ENCODE measurements around the gene OGFOD2. TPM values are rescaled to one million over a fixed set of nuclear protein-coding genes. Genes with fewer than 3 reads are reported as not detected.
"Not testable (repeated sequence)": the region's sequence is repeated elsewhere in the genome, so short reads cannot be mapped to it uniquely, and the experiment has no call there.

OGFOD2 gene
- total RNA-seq: 24.5 TPM

DNA sequence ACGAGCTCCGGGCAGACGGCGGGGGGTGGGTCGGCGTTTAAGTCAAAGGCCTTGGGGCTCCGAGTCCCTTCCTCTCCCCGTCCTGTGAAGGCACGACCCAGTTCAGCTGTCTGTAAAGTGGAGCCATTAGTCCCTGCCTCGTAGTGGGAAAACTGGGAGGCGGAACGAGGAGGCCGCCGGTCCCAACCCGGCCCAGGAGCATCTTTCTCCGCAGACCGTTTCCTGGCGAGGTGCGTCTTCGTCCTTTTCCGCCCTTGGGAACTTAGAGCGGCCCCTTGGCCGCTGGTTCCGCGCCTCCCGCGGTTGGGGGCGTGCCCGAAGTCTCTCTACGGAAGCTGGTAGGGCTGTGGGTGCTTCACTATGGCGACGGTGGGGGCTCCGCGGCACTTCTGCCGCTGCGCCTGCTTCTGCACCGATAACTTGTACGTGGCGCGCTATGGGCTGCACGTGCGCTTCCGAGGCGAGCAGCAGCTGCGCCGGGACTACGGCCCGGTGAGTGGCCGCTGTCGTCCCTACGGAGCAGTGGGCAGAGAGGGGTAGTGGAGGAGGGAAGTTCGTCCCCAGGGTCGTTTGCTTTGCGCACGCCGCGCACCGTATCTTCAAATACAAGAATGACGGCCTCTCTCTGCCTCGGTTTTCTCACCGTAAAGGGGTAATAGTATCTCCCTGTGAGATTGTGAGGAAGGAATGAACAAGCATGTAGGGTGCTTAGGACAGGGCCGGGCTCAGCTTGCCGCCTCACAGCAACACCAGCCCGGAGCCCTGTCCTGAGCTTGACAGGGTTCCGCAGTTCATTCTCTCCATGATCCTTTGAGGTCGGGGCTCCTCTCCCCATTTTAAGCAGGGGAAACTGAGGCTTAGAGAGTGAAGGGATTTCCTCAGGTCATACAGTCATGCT, at the start of gene OGFOD2:
TSS of gene OGFOD2 (plus strand) at position 353 of the 898 bp plus-strand sequence. CDS start at position 361, 8 bp downstream.
- DNase-seq (ENCODE audit: low spot score): peak; percentile 93

- no peak for DNase-seq (ENCODE audit: low spot score)
Observed at GRCh38 chr12:122927756-122928403, 47.2 kb upstream of the OGFOD2 start.

DNA sequence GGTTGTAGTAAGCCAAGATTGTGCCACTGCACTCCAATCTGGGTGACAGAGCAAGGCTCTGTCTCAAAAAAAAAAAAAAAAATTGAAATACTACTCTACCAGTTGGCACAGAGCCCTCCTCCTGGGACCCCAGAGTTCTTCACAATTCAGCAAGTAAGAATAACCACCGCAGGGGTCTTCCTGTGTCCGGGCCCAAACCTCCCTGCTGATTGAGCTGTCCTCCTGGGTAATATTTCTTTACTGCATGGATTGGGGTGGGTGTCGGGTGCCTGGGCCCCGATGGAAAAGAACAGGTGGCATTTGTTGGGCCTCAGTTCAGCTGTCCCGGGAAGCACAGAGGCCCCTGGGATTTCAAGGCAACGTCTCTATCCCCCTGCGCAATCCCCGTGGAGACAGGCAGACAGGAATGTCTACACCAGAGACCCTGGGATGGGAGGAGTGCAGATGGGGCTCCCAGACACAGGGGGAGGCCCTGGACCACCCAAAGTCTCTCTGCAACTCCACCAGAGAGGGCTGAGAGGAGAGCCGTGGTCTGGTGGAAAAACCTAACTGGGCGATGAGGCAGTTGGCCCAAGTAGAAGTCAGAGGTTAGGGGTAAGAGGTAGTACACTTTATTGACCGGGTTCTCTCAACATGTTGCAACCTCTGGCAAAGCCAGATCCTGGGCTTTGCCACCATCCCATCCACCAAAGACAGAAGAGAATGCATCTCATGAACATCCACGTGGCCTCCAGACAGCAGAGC, 46.5 kb upstream of the OGFOD2 start:
- DNase-seq (ENCODE audit: low spot score): no peak

DNA sequence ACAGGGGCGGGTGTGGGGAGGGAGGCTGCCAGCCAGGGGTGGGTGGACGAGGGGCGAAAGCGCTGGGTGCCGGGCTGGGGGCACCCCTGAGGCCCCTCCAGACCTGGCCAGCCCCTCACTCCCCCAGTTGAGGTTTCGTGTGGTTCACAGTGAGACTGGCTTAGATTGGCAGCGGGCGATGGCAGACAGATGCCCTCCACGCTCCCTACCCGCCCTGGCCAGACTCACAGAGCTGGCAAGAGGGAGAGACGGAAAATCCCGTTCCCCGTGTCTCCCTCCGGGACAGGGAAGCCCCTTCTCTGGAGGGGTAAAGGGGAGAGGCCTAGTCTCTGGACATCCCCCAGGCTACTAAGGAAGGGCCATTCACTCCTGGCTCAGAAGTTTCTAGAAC, 45.9 kb upstream of the OGFOD2 start:
- no peak for DNase-seq (ENCODE audit: low spot score)

DNA sequence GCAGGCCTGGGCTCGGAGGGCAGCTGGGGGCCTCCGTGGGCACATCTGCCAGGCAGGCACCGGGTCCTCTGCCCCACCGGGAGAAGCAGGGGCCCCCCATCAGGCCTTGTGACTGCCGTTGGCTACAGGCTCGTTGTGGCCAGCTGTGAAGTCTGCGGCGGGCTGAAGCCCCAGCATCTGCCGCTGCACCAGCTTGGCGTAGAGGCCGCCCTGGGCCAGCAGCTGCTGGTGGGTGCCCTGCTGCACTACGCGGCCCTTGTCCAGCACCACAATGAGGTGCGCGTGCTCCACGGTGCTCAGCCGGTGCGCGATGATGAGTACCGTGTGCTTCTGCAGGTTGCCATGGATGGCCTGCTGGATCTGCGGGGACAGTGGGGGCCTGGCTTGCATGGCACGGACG, 45.2 kb upstream of the OGFOD2 start:
- DNase-seq (ENCODE audit: low spot score): no peak

GRCh38 chr12:122932207-122932606, 42.8 kb upstream of the OGFOD2 start:
- no peak for DNase-seq (ENCODE audit: low spot score)

GRCh38 chr12:122934722-122935121, 40.3 kb upstream of the OGFOD2 start:
- no peak for DNase-seq (ENCODE audit: low spot score)

DNA sequence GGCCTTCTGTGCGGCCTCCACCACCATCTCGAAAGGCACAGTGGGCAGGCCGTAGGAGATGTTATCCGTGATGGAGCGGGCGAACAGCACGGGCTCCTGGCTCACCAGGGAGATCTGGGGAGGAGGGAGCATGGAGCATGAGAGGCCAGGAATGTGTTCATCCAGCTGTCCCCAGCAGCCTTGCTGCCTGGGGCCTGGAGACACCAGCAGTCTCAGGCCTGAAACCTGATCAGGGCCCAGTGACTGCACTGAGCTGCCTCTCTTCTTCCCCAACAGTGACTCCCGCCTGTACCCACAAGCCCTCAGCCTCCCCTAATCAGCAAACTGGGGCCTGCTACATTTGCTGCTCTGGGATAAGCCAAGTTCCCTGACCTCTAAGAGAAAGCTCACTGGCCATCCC, 39.7 kb upstream of the OGFOD2 start:
- no peak for DNase-seq (ENCODE audit: low spot score)

DNA sequence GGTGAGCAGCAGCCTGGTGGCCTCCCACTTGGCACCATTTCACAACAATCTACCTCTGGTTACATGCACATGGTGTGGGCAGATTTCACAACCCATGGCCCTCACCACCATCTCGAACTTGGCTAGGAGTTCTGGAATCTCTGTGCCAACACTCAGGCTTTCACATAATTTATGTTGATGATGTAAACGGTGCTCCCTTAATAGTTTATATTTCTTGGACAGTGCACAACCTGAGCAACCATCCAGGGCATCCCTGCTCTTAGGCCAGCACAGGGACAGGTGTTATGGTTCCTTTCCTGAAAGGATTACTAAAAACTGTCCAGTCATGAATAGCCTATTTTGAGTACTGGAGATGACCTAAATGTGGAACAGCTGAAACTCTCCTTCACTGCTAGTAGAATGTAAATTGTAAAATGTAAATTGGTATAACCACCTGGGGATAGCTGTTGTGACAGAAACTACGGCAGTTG, 37.4 kb upstream of the OGFOD2 start:
- DNase-seq (ENCODE audit: low spot score): no peak

GRCh38 chr12:122939125-122939524, 35.9 kb upstream of the OGFOD2 start:
- no peak for DNase-seq (ENCODE audit: low spot score)

DNA sequence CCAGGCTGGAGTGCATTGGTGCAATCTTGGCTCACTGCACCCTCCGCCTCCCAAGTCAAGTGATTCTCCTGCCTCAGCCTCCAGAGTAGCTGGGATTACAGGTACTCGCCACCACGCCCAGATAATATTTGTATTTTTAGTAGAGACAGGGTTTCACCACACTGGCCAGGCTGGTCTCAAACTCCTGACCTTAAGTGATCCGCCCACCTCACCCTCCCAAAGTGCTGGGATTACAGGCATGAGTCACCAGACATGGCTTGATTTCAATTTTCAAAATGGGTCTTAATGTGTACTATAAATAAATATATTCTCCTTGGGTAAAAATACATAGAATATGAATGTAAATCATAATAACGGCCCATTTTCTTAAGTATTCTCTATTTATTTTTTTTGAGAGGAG, 33.7 kb upstream of the OGFOD2 start:
- DNase-seq (ENCODE audit: low spot score): not testable (repeated sequence)

- no peak for DNase-seq (ENCODE audit: low spot score)
Observed at GRCh38 chr12:122942637-122943036, 32.4 kb upstream of the OGFOD2 start.

DNA sequence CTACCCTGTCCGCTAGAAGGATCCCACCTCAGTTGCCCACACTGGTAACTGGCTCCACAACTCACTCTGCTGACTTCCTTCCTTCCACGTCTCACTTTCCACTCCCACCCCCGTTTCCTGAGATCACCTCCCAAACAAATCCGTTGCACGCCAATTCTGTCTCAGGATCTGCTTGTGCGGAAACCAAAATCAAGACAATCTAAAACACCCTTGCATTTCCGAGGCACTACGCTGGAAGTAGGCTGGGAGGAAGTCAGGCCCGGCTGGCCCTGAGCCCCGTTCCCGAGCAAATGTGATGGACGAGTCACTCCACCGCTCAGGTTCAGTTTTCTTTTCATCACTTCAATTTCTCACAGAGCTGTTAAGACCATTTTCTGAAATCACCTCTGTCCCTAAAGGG, 31.8 kb upstream of the OGFOD2 start:
- no peak for DNase-seq (ENCODE audit: low spot score)

DNA sequence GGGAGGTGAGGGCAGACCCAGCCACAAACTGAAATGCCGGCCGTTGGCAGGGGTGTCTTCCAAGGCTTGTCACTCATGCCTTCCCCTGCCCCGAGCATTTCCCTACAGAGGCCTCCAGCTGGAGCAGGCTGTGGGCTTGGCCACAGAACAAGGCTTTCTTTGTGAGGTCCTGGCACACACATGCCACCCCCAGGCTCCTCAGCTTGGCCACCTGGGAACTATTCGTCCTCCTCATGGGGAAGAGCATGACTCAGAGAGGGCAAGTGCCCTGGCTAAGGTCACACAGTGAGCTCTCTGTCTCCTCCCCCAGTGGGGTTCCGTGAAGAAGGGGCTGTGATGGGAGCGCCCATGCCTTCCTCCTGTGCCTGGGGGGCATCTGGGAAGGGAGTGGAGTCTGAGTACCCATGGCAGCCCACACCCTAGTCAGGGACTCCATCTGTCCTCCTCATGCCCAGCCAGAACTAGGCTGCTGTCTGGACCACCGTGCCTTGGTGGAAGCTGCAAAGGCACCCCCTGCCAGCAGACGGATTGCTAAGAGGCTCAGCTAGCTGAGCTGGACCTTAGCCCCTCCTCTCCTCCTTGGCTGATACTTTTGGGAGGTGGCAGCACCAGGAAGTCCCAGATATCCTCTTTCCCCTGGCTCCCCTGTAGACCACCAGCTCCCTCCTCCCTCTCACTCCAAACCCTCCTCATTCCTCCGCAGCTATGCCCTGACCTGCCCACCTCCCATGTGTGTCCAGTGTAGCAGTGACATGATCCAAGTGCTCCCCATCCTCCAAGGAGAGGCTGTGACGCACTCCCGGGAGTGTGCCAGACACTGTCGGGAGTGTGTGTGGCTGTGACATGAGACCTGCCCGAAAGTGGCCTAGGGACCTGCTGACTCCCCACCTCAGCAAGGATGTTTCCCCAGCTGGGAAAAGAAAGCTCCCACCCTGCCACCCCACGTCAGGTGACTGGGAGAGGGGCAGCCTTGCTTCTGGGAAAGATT, 30.1 kb upstream of the OGFOD2 start:
- DNase-seq (ENCODE audit: low spot score): no peak

DNA sequence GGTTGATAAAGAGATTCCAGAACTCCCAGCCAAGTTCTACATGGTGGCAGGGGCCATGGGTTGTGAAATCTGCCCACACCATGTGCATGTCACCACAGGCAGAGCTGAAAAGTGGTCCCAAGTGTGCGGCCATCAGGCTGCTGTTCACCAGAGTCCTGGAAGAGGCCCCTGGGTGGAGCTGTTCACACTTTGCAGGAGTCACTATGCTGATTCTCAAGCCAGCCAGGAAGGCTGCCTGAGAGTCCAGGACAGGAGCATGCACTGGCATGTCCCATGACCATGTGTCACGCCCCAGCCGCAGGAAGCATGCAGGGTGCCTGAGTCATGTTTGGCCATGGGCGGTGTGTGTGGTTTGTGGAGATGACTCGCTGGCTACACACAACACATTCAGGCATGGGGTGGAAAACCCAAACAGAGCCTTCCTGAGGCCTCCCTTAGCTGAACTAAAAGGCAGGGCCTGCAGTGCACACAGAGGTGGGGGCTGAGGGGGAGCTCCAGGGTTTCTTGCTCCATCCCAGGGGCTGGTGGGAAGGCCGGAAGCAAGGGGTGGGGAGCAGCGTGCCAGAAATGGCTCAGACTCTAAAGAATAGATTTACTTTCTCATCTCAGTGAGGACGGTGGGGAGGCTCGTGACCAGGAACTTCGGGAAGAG, 28.2 kb upstream of the OGFOD2 start:
- peak; percentile 94 for DNase-seq (ENCODE audit: low spot score)

GRCh38 chr12:122947352-122947792, 27.7 kb upstream of the OGFOD2 start:
- DNase-seq (ENCODE audit: low spot score): peak; percentile 79

DNA sequence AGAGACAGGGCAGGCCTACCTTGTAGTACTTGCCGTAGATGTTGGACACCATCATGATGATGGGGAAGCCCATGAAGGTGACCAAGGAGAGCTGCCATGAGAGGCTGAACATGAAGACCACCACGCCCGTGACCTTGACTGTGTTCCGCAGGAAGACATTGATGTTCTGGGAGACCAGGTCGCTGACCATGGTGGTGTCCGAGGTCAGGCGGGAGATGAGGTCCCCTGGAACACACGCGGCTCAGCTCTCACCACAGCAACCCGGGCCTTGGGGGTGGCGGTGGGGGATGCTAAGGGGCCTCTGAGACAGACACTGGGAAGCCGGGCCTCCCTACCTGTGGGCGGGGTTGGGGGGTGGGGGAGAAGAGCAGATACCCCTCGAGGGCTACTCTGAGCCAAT, 26.4 kb upstream of the OGFOD2 start:
- DNase-seq (ENCODE audit: low spot score): no peak

- DNase-seq (ENCODE audit: low spot score): no peak
Observed at GRCh38 chr12:122949405-122949804, 25.6 kb upstream of the OGFOD2 start.

DNA sequence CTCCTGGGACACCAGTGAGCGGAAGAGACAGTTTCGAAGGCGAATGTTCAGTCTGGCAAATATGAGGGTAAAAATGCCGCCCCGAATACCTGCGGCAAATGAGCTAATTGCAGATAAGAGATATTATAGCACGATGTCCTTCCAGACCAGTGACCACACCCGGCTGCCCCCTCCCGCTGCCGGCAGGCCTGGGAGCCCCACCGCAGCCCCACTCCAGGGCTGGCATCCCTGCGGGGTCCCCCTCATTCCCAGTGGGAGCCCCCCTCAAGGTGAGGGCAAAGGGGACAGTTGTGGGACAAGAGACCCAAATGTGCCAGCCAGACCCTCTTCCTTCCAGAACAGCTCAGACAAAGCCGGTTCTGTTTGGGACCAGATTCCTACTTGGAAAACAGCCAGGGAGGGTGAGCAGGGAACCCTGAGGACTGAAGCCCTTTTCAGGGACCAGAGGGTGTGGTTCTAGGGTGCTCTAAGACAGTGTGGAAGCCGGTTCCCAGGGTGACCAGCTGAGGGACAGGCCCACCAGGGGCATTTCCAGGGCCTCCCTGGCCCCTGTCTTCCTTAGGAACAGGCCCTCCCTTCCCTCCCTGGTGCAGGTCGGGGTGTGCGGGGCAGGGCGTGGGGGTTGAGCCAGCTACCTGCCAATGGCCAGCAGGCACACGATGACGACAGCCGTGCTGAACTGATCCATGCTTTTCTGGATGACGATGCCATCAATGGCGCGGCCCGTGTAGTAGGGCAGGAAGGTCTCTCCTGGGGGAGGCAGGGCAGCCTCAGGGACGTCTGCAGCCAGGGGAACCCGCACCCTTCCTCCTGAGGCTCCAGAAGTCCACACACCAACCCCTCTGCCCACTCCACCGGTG, 25.0 kb upstream of the OGFOD2 start:
- DNase-seq (ENCODE audit: low spot score): no peak

- DNase-seq (ENCODE audit: low spot score): no peak
Observed at GRCh38 chr12:122951406-122951805, 23.6 kb upstream of the OGFOD2 start.

Measured in ureter (tissue), 1 donor.